Epithelial cell of prostate (primary cell): Measurements from ENCODE around the gene SLC25A30.

Source experiments
- DNase-seq: peaks from one replicate; pipeline ENCODE4 v3.0.0-alpha.2; 2011; ENCODE audit warnings: low read depth, low spot score
- H3K27ac ChIP-seq: fragments of 450-650 bp; 2 replicates; pipeline ENCODE4 v1.5.1; 2017; ENCODE audit warnings: mild to moderate bottlenecking

SLC25A30 gene

GRCh38 chr13:45417790-45418534, at the start of gene SLC25A30:
TSS of gene SLC25A30 (minus strand) at chr13:45418373. CDS start at chr13:45411425, 6,948 bp downstream.
- H3K27ac ChIP-seq, result peak within 1 kb of the TSS; percentile 71
- no peak for DNase-seq

GRCh38 chr13:45466359-45466758, 48.2 kb upstream of the SLC25A30 start:
- peak overlapping the region; percentile 93 for H3K27ac ChIP-seq
- no peak for DNase-seq

GRCh38 chr13:45464687-45465453, 46.7 kb upstream of the SLC25A30 start, which contains the start of gene COG3:
TSS of gene COG3 (plus strand) at chr13:45464939. CDS start at chr13:45465037, 98 bp downstream.
- DNase-seq, result peak; percentile 92
- peak within 1 kb of the TSS; percentile 93 for H3K27ac ChIP-seq

GRCh38 chr13:45464141-45464686, 46.0 kb upstream of the SLC25A30 start:
- no peak for DNase-seq
- peak overlapping the region; percentile 93 for H3K27ac ChIP-seq

GRCh38 chr13:45456196-45456972, 38.2 kb upstream of the SLC25A30 start:
- DNase-seq, result peak; percentile 91
- peak overlapping the region; percentile 96 for H3K27ac ChIP-seq

- no peak for DNase-seq
Measured at GRCh38 chr13:45454204-45454603, 36.0 kb upstream of the SLC25A30 start.

GRCh38 chr13:45451282-45451681, 33.1 kb upstream of the SLC25A30 start:
- DNase-seq, result no peak
- no peak overlapping the region for H3K27ac ChIP-seq

More at GRCh38 chr13:45454204-45454603, 36.0 kb upstream of the SLC25A30 start:
- H3K27ac ChIP-seq, result no peak overlapping the region

- H3K27ac ChIP-seq, result no peak overlapping the region
- DNase-seq, result no peak
Measured at GRCh38 chr13:45448965-45449559, 30.9 kb upstream of the SLC25A30 start.

GRCh38 chr13:45447050-45447661, 29.0 kb upstream of the SLC25A30 start:
- H3K27ac ChIP-seq, result no peak overlapping the region
- no peak for DNase-seq

GRCh38 chr13:45446181-45446580, 28.0 kb upstream of the SLC25A30 start:
- no peak for DNase-seq
- H3K27ac ChIP-seq, result peak overlapping the region; percentile 36

- DNase-seq, result no peak
- H3K27ac ChIP-seq, result no peak overlapping the region
Measured at GRCh38 chr13:45445053-45445452, 26.9 kb upstream of the SLC25A30 start.

- peak overlapping the region; percentile 39 for H3K27ac ChIP-seq
- DNase-seq, result no peak
Measured at GRCh38 chr13:45441633-45442032, 23.5 kb upstream of the SLC25A30 start.

- DNase-seq, result no peak
- H3K27ac ChIP-seq, result no peak overlapping the region
Measured at GRCh38 chr13:45439781-45440462, 21.7 kb upstream of the SLC25A30 start.

GRCh38 chr13:45439008-45439407, 20.8 kb upstream of the SLC25A30 start:
- no peak overlapping the region for H3K27ac ChIP-seq
- no peak for DNase-seq

- no peak for DNase-seq
- no peak overlapping the region for H3K27ac ChIP-seq
Measured at GRCh38 chr13:45437947-45438346, 19.8 kb upstream of the SLC25A30 start.

- no peak for DNase-seq
- H3K27ac ChIP-seq, result no peak overlapping the region
Measured at GRCh38 chr13:45436953-45437352, 18.8 kb upstream of the SLC25A30 start.

- DNase-seq, result no peak
- no peak overlapping the region for H3K27ac ChIP-seq
Measured at GRCh38 chr13:45436332-45436731, 18.2 kb upstream of the SLC25A30 start.

GRCh38 chr13:45434556-45435371, 16.6 kb upstream of the SLC25A30 start:
- no peak for DNase-seq
- H3K27ac ChIP-seq, result no peak overlapping the region
